ENCODE results near the gene LRMDA. TPM values are rescaled to one million over a fixed set of nuclear protein-coding genes. Genes with fewer than 3 reads are reported as not detected.

LRMDA gene
- total and polyA plus RNA-seq, 2 donors (not counting 1 experiment from before 2014, with no cell fraction given): 0.12 TPM; not detected in 1

DNA sequence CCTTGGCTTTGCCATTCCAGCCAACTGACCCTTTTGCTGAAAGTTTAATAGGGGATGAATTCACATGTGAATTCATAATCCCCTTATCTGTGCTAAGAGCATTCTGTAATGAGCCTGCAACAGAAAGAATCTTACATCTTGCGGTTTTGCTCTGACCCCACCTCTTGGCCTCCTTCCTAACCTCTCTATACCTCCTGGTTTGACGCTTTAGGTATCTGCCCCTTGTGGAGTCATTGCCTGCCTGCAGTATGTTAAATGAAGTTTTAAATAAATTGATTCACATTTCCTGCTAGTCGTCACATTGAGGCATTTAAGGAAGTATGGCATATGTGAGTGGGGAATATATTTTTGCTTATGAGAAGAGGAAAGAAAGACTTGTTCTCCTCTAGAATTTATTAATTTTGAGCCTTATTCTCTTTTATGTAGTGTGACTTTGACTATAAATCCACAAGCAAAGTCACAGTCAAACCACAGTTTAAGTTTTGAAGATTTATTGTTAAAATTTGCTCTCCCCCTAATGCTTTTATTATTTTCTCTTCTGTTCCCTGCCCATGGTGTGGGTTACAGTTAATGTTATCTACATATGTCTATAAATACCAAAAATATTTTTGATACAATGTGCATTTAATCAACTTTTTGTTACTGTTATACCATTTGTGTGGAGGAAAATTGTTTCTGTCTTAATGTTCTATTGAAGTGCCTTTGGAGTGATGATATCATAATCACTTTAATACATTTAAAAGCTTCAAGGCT is 60.9 kb downstream of the LRMDA start:
- DNase-seq (no peak), ATAC-seq (ENCODE audit: low read depth) (no peak)
- Mint-ChIP-seq H3K4me1 (no peaks in the 10 kb centered on the region), H3K27me3 (peaks cover 4% of the 10 kb centered on the region), H3K4me3 (no peak overlapping the region), H3K27ac (peak overlapping the region; percentile 43), H3K9me3 (ENCODE audit: insufficient read depth) (no peaks in the 10 kb centered on the region)
- H3K9ac ChIP-seq (ENCODE audit: low read length): no peak overlapping the region
- no peaks in the 10 kb centered on the region for H3K79me2 ChIP-seq (ENCODE audit: control insufficient read depth, insufficient read depth, low read length)
- no CpG with 5 or more reads among the region's 3 CpGs for WGBS (ENCODE audit: insufficient coverage)
- no peaks in the 10 kb centered on the region for H3K36me3 ChIP-seq (replicated peaks in 1 of 2; ENCODE audit: control extremely low read depth in 1 of 2, control insufficient read depth in 1 of 2, extremely low read depth in 1 of 2, insufficient read depth in 2 of 2, low read length in 1 of 2)
- H2AFZ ChIP-seq (ENCODE audit: insufficient read depth, low read depth, low read length, poor library complexity, severe bottlenecking): no peak overlapping the region
- ChIA-PET CTCF (no interaction called here), POLR2A (no interaction called here)
- no peak overlapping the region for H3K27ac ChIP-seq (ENCODE audit: low read length in 2 of 2)
- H3K4me3 ChIP-seq (ENCODE audit: control extremely low read depth in 1 of 5, extremely low read depth in 1 of 5, insufficient read depth in 1 of 5, low read depth in 2 of 5, low read length in 4 of 5): no peak overlapping the region
- no peak overlapping the region for H3K4me2 ChIP-seq (replicated peaks; ENCODE audit: low read depth, low read length, poor library complexity, severe bottlenecking)
- H4K20me1 ChIP-seq (ENCODE audit: control insufficient read depth, insufficient read depth, low read length, poor library complexity, severe bottlenecking): no peaks in the 10 kb centered on the region
- intact Hi-C loops (cut with micrococcal nuclease): no loop called here
- TF ChIP-seq, protein P1, sequence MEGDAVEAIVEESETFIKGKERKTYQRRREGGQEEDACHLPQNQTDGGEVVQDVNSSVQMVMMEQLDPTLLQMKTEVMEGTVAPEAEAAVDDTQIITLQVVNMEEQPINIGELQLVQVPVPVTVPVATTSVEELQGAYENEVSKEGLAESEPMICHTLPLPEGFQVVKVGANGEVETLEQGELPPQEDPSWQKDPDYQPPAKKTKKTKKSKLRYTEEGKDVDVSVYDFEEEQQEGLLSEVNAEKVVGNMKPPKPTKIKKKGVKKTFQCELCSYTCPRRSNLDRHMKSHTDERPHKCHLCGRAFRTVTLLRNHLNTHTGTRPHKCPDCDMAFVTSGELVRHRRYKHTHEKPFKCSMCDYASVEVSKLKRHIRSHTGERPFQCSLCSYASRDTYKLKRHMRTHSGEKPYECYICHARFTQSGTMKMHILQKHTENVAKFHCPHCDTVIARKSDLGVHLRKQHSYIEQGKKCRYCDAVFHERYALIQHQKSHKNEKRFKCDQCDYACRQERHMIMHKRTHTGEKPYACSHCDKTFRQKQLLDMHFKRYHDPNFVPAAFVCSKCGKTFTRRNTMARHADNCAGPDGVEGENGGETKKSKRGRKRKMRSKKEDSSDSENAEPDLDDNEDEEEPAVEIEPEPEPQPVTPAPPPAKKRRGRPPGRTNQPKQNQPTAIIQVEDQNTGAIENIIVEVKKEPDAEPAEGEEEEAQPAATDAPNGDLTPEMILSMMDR (IDR thresholded peaks at IDR 0.05): no peak
- TF ChIP-seq EZH2 (IDR thresholded peaks at IDR 0.05; ENCODE audit: borderline replicate concordance, insufficient read depth, low read depth, low read length, poor library complexity, severe bottlenecking): no peak
- no peaks in the 10 kb centered on the region for H3K27me3 ChIP-seq (replicated peaks in 1 of 4; ENCODE audit: control extremely low read depth in 1 of 4, control insufficient read depth in 3 of 4, insufficient read depth in 4 of 4, low read length in 3 of 4)
- no peaks in the 10 kb centered on the region for H3K9me3 ChIP-seq (ENCODE audit: control extremely low read depth in 1 of 3, control insufficient read depth in 2 of 3, insufficient read depth in 1 of 3, low read length in 2 of 3)
- no peaks in the 10 kb centered on the region for H3K4me1 ChIP-seq (ENCODE audit: control insufficient read depth in 2 of 2, insufficient read depth in 2 of 2, low read length in 2 of 2)

DNA sequence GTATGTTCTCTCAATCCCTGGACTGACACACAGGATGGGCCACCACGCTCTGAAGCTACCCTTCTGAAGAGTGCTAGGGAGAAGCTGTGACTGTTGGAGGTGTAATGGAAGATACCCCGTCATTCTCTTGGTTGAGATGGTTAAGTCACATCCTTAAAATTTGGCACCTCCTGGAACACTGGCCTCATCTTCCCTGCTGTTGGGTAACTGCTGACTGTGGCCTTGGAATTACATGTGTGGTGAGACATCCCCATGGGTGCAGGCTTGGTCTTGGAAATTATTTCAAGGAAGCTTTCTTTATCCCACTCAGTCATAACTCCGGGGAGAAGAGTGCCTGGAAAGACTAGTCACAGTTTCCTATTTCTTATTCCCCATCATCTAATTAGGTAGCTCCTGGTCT is 62.0 kb downstream of the LRMDA start:
- POLR2A ChIA-PET: no interaction called here
- DNase-seq: no peak

More for the DNA sequence above, 62.0 kb downstream of the LRMDA start:
- no peaks in the 10 kb centered on the region for H4K20me1 ChIP-seq (ENCODE audit: control insufficient read depth, insufficient read depth, low read length, poor library complexity, severe bottlenecking)
- intact Hi-C loops (cut with micrococcal nuclease): no loop called here
- no peaks in the 10 kb centered on the region for H3K4me1 Mint-ChIP-seq
- no peak overlapping the region for H2AFZ ChIP-seq (ENCODE audit: insufficient read depth, low read depth, low read length, poor library complexity, severe bottlenecking)
- 85% methylated on average over 2 of the region's 3 CpGs for WGBS (ENCODE audit: insufficient coverage)
- no peak overlapping the region for H3K4me2 ChIP-seq (replicated peaks; ENCODE audit: low read depth, low read length, poor library complexity, severe bottlenecking)
- no peak overlapping the region for H3K9ac ChIP-seq (ENCODE audit: low read length)
- H3K9me3 Mint-ChIP-seq (ENCODE audit: insufficient read depth): no peaks in the 10 kb centered on the region
- CTCF ChIA-PET: no interaction called here
- no peaks in the 10 kb centered on the region for H3K4me1 ChIP-seq (ENCODE audit: control insufficient read depth in 2 of 2, insufficient read depth in 2 of 2, low read length in 2 of 2)
- ATAC-seq (ENCODE audit: low read depth): no peak
- H3K79me2 ChIP-seq (ENCODE audit: control insufficient read depth, insufficient read depth, low read length): no peaks in the 10 kb centered on the region
- peaks cover 6% of the 10 kb centered on the region for H3K27me3 Mint-ChIP-seq
- H3K27ac ChIP-seq (ENCODE audit: low read length in 2 of 2): no peak overlapping the region
- no peak overlapping the region for H3K27ac Mint-ChIP-seq
- no peak for TF ChIP-seq EZH2 (IDR thresholded peaks at IDR 0.05; ENCODE audit: borderline replicate concordance, insufficient read depth, low read depth, low read length, poor library complexity, severe bottlenecking)
- TF ChIP-seq, protein P1 (IDR thresholded peaks at IDR 0.05): no peak
- no peak overlapping the region for H3K4me3 ChIP-seq (ENCODE audit: control extremely low read depth in 1 of 5, extremely low read depth in 1 of 5, insufficient read depth in 1 of 5, low read depth in 2 of 5, low read length in 4 of 5)
- no peak overlapping the region for H3K4me3 Mint-ChIP-seq
- no peaks in the 10 kb centered on the region for H3K36me3 ChIP-seq (replicated peaks in 1 of 2; ENCODE audit: control extremely low read depth in 1 of 2, control insufficient read depth in 1 of 2, extremely low read depth in 1 of 2, insufficient read depth in 2 of 2, low read length in 1 of 2)
- H3K9me3 ChIP-seq (ENCODE audit: control extremely low read depth in 1 of 3, control insufficient read depth in 2 of 3, insufficient read depth in 1 of 3, low read length in 2 of 3): no peaks in the 10 kb centered on the region
- H3K27me3 ChIP-seq (replicated peaks in 1 of 4; ENCODE audit: control extremely low read depth in 1 of 4, control insufficient read depth in 3 of 4, insufficient read depth in 4 of 4, low read length in 3 of 4): no peaks in the 10 kb centered on the region
